HCT116 (cell line): ENCODE results near the gene PROX1.

ENCODE experiments used
- MAX ChIP-seq: IDR thresholded peaks from 2 replicates; pipeline ENCODE4 v1.6.1; 2012
- TF ChIP-seq, protein P1 (sequence below), 3 experiments: fragments of 200-600 bp in 1 of 3; sonication (generic) in 1 of 3; IDR thresholded peaks in 2 of 3; conservative IDR thresholded peaks in 1 of 3; 2 replicates each; pipeline ENCODE4 v1.5.1; 2012 to 2017; ENCODE audit warnings: low read depth in 2 of 3, low read length in 2 of 3, antibody characterized with exemption in 1 of 3, borderline replicate concordance in 1 of 3, control low read depth in 1 of 3, mild to moderate bottlenecking in 1 of 3, mixed read lengths in 1 of 3, mixed run types in 1 of 3, moderate library complexity in 1 of 3; ENCODE audit not compliant: insufficient read depth in 1 of 3

DNA sequence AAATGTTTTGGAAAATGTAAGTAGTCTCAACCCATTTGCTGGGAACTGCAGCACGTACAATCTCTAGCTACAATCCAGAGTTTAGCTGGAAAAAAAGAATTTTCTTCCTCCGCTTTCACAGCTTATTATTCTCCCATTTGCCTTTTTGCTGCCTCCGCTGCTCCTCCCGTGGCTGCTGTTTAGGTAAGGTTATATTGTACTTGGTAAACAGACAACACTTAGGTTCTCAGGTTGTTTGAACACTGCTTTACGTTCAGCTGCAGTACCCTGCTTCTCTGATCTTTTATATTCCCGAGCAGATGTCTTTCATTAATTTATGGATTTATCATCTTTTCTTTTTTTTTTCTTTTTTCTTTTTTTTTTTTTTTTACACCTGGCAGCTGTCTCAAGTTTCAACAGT lies 14.3 kb downstream of the PROX1 start:
- no peak for TF ChIP-seq MAX
- TF ChIP-seq, protein P1, sequence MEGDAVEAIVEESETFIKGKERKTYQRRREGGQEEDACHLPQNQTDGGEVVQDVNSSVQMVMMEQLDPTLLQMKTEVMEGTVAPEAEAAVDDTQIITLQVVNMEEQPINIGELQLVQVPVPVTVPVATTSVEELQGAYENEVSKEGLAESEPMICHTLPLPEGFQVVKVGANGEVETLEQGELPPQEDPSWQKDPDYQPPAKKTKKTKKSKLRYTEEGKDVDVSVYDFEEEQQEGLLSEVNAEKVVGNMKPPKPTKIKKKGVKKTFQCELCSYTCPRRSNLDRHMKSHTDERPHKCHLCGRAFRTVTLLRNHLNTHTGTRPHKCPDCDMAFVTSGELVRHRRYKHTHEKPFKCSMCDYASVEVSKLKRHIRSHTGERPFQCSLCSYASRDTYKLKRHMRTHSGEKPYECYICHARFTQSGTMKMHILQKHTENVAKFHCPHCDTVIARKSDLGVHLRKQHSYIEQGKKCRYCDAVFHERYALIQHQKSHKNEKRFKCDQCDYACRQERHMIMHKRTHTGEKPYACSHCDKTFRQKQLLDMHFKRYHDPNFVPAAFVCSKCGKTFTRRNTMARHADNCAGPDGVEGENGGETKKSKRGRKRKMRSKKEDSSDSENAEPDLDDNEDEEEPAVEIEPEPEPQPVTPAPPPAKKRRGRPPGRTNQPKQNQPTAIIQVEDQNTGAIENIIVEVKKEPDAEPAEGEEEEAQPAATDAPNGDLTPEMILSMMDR (IDR thresholded peaks at IDR 0.05 in 2 of 3, conservative IDR thresholded peaks at IDR 0.05 in 1 of 3; ENCODE audit: borderline replicate concordance in 1 of 3, insufficient read depth in 1 of 3, low read depth in 2 of 3, low read length in 2 of 3) = no peak
